GM04503 (cell line): Measurements from ENCODE around the gene RPS26.
"Not testable (repeated sequence)": the region's sequence is repeated elsewhere in the genome, so short reads cannot be mapped to it uniquely, and the experiment has no call there.

ENCODE experiments used
- DNase-seq: peaks from one replicate; pipeline ENCODE4 v3.0.0-alpha.2; 2012; ENCODE audit warnings: low read depth

RPS26 gene

DNA sequence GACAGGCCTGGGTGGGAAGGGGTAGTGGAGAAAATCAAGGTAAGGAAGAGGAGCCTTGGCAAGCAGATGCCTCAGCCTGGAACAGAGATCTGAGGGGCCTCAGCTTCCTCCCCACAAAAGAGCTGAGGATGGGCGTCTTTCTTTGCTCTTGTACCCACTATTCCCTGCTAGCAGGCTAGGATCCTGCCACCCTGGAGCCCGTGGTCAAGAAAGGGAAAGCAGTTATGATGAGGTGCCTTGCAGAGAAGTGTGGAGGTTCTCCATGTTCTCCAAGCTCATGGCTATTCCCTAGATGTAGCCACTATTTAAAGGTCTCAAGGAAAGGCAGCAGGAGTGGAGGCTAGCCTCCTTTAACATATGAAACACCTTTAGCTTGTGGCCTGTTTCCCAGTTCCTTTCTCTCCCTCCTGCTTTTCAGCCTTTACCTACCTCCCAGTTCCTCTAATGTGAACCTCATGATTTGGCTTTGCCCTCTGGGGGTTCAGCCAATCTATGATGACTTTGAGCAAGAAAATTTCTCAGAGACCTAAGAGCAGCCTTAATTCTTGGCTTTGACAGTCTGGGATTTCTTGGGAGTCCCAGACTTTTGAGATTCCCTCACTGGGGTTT, 19.7 kb upstream of the RPS26 start:
- DNase-seq, result no peak

DNA sequence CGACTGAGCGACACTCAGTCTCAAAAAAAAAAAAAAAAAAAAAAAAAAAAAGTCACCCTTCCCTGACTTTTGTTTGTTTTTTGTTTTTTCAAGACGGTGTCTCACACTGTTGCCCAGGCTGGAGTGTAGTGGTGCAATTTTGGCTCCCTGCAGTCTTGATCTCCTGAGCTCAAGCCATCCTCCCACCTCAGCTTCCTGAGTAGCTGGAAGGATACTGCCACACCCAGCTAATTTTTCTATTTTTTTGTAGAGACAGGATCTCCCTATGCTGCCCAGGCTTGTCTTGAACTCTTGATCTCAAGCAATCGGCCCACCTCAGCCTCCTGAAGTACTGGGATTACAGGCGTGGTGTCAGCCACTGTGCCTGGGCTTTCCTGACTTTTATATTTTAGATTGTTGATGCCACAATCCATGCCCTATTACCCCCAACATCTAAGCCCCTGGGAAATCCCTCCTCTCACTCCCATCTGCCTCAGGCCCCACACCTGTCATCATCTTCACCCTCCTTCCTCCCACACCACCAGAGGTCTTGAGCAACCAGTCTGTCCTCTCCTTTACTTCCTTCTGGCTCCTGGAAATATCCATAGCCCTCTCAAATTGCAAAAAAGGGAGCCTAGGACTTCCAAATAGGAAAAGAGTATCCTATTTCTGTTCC, 13.1 kb upstream of the RPS26 start:
- DNase-seq, result no peak

DNA sequence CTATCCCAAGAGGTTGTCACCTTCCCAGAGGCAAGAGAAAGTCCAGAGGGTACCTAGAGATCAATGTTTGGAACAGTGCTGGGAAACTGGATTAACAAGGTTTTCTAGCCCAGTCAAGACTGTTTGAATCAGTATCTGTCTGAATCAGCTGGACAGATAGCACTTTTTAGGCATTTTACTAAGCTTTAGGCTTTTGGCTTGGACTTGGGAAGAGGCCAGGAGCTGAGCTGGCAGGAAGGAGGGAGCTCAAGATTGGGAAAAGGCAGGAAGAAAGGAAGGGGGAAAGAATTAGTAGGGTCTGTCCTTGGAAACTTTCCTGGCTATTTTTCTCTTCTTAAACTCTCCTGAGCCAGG, 12.6 kb upstream of the RPS26 start:
- no peak for DNase-seq

DNA sequence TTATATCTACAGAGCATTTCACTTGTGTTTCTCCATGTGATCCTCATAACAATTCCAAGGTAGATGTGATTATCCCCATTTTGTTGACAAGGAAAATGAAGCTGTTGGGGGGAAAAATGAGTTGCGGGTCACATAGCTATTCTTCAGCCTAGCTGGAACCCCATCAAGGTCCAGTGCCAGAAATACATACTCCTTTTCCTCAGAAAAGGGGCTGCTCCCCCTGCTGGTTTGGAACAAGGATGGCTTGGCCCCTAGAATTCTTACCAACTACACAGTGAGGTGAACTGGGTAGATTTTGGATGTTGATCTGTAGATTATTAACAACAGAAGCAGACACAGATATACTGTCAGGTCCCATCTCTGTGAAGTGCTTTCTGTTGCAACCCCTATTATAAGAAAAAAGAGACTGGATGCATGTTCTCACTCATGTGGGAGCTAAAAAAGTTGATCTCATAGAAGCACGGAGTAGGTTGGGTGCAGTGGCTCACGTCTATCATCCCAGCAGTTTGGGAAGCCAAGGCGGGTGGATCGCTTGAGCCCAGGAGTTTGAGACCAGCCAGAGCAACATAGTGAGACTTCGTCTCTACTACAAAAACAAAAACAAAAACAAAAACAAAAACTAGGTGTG, 11.9 kb upstream of the RPS26 start:
- no peak for DNase-seq

DNA sequence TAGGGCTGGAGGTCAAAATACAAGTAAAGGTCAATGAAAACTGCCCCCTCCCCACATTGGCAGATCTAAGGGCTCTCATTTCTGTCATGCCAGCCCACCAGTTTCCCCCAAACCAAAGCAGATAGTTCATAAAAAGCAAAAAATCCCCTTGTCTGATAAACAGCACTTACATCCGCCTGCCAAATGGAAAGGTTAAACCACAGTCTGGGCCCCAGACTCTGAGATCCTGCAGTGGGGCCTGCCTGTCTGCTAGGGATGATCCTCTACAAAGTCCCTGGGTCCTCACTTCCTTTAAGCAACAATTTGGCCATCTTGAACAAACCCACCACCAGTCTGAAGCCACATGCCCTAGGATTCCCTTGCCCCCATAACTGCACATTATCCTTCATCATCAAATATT, 9.7 kb upstream of the RPS26 start:
- no peak for DNase-seq

DNA sequence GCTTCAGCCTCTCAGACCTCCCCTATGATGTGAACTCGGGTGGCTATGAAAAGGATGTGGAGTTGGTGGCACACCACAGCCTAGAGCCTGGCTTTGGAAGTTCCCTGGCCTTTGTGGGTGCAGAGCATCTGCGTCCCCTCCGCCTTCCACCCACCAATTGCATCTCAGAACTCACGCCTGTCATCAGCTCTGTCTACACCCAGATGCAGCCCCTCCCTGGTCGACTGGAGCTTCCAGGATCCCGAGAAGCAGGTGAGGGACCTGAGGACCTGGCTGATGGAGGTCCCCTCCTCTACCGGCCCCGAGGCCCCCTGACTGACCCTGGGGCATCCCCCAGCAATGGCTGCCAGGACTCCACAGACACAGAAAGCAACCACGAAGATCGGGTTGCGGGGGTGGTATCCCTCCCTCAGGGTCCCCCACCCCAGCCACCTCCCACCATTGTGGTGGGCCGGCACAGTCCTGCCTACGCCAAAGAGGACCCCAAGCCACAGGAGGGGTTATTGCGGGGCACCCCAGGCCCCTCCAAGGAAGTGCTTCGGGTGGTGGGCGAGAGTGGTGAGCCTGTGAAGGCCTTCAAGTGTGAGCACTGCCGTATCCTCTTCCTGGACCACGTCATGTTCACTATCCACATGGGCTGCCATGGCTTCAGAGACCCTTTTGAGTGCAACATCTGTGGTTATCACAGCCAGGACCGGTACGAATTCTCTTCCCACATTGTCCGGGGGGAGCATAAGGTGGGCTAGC, 7.0 kb upstream of the RPS26 start:
- DNase-seq, result no peak

DNA sequence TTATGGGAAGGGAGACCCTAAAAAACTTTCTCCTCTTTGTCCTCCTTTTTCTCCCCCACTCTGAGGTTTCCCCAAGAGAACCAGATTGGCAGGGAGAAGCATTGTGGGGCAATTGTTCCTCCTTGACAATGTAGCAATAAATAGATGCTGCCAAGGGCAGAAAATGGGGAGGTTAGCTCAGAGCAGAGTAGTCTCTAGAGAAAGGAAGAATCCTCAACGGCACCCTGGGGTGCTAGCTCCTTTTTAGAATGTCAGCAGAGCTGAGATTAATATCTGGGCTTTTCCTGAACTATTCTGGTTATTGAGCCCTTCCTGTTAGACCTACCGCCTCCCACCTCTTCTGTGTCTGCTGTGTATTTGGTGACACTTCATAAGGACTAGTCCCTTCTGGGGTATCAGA, 4.6 kb upstream of the RPS26 start:
- DNase-seq, result no peak

DNA sequence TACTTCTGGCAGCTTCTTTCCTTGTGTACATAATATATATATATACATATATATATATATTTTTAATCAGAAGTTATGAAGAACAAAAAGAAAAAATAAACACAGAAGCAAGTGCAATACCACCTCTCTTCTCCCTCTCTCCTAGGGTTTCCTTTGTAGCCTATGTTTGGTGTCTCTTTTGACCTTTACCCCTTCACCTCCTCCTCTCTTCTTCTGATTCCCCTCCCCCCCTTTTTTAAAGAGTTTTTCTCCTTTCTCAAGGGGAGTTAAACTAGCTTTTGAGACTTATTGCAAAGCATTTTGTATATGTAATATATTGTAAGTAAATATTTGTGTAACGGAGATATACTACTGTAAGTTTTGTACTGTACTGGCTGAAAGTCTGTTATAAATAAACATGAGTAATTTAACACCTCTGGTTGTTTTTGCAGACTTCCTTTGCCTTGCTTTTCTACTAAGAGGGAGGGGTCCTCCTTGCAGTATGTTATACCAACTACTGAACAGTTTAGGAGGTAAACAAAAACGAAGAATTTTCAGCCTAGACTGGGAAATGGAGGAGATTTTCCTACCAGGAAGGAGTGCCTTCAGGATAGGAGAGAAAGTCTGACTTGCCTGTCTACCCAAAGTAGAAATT, 3.6 kb upstream of the RPS26 start:
- no peak for DNase-seq

DNA sequence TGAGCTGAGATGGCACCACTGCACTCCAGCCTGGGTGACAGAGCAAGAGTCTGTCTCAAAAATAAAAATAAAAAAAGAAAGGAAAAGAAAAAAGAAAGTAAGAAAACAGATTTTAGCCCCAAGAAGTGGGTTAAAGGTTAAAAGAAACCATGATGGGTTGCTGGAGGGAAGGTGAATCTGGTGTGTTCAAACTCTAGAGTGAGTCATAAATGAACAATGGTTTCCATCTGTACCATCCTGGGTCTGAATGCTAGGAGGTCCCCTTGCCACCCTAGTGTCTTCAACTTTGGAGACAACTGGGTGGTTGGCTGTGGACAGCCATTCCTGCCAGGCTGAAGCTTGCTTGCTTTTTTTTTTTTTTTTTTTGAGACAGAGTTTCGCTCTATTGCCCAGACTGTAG, 1.6 kb upstream of the RPS26 start:
- no peak for DNase-seq

DNA sequence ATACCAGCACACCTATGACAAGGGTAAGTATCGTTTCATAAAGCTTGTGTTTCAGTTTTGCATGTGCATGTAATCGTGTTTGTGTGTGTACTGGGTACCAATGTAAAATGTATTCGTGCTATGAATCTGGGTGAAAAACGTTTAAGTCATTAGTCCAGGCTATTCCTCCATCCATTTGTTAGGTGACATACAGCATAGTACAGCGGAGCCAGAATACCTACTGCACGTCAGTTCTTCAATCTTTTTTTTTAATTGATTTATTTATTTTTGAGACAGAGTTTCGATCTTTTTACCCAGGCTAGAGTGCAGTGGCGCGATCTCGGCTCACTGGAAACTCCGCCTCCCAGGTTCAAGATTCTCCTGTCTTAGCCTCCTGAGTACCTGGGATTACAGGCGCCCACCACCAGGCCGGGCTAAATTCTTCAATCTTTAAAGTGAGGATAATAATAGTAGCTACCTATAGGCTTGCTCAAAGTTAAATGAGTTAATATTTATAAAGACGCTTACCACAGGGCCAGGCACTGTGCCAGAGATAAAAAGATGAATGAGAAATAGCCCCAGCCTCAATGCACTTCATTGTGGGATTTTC, 661 bp upstream of the RPS26 start:
- no peak for DNase-seq

DNA sequence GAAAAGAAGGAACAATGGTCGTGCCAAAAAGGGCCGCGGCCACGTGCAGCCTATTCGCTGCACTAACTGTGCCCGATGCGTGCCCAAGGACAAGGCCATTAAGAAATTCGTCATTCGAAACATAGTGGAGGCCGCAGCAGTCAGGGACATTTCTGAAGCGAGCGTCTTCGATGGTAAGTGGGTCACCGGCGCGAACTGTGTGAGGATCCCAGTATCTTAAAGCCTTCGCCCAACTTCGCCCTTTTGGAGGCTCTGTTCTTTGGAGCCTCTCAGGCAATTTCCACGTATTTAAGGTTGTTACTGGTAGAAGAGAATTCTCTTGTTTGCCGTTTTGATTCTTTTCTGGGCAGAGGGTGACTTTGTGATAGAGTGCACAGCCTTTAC, 704 bp downstream of the RPS26 start:
- not testable (repeated sequence) for DNase-seq

DNA sequence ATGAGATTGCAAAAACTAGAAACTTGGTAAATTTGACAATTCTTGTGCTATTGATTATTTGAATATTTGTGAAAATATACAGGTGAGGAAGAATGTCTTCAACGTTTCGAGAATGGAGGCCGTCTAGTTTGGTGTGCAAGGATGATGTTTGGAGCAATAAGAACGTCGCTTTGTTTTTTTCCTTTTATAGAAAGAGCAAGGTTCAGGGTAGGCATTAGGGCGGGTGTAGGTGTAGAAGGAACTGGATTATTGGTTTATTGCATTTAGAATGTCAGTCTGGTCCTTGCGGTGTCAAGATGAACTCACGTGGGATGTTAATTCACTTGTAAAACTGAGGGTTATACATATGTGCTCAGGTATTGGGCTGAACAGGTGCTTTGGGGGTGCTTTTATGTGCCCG, 1.1 kb downstream of the RPS26 start:
- no peak for DNase-seq

DNA sequence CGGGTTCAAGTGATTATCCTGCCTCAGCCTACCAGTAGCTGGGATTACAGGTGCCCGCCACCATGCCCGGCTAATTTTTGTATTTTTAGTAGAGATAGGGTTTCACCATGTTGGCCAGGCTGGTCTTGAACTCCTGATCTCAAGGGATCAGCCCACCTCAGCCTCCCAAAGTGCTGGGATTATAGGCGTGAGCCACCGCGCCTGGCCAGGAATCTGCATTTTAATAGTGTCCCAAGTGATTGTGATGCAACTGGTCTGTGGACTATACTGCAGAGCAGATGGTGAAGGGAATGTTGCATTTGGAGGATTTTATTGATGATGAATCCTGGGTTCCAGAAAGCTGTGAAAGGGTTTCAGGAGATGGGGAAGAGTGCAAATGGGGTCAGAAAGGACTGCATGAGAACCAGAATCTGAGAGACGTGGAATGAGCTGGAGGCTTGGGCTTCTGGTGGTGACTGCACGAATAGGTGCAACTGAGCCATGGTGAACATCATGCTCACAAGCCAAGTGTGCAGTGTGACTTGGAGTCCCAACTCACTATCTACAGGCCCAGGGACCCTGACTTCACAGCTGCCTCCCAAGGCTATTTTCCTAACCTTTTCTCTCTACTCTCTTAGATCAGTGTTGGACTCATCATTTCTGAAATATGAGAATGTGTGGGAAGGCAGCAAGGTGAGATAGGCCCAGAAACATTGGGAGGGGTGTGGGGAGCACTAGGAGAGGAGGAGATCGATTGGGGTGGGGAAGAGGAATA, 4.5 kb downstream of the RPS26 start:
- DNase-seq, result no peak

DNA sequence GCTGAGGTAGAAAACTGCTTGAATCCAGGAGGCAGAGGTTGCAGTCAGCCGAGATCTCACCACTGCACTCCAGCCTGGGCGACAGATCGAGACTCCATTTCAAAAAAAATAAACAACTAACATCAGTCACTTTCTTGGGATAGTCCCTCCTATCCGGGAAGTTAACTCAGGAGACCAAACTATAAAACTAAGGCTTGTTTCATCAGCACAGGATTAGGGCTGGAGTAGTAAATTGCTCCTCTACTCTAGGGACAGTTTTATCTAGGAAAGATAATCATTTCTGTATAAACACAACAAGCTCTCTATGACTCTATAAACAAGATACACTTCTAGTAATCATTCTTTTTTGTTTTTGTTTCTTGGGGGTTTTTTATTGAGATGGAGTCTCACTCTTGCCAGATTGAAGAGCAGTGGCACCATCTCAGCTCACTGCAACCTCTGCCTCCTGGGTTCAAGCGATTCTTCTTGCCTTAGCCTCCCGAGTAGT, 11.7 kb downstream of the RPS26 start:
- no peak for DNase-seq

DNA sequence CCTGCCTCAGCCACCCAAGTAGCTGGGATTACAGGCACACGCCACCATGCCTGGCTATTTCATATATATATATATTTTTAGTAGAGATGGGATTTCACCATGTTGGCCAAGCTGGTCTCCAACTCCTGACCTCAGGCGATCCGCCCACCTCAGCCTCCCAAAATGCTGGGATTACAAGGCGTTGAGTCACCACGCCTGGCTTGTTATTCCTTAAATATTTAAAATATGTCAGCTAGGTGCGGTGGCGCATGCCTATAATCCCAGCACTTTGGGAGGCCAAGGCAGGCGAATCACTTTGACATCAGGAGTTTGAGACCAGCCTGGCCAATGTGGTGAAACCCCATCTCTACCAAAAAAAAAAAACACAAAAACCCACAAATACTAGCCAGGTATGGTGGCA, 18.2 kb downstream of the RPS26 start:
- DNase-seq, result not testable (repeated sequence)

DNA sequence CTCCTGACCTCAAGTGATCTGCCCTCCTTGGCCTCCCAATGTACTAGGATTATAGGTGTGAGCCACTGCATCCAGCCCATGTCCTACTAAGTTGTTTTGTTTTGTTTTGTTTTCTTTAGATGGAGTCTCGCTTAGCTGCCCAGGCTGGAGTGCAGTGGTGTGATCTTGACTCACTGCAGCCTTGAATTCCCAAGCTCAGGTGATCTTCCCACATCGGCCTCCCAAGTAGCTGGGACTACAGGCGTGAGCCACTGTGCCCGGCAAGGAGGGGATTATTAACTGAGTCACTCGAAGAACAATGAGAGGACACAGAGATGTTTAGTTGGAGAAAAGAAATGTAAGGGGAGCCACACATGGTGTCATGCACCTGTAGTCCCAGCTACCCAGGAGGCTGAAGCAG, 20.3 kb downstream of the RPS26 start:
- no peak for DNase-seq

DNA sequence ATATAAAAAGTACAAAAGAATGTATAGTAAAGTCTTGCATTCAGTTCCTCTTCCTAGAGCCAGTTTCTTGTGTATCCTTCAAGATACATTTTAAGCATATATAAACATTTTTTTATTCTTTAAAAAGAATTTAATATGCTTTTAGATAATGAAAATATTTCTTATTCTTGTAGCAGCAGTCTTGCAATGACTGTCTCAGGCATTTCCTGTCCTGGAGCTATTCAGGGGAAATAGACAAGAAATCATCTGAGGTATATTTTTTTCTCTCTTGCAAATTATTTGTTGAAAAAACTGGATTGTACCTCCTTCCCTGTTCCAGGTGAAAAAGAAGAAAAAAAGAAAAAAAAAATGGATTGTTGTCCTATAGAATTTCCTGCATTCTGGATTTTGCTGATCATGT, 21.3 kb downstream of the RPS26 start:
- DNase-seq, result no peak

DNA sequence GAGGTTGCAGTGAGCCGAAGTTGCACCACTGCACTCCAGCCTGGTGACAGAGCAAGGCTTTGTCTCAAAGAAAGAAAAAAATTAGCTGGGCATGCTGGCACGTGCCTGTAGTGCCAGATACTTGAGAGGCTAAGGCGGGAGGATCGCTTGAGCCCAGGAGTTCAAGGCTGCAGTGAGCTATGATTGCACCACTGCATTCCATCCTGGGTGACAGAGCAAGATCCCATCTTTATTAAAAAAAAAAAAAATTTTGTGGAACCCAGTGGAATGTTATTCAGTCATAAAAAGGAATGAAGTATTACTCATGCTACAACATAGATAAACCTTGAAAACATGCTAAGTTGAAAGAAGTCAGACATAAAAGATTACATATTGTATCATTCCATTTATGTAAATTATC, 29.9 kb downstream of the RPS26 start:
- DNase-seq, result peak; percentile 29

DNA sequence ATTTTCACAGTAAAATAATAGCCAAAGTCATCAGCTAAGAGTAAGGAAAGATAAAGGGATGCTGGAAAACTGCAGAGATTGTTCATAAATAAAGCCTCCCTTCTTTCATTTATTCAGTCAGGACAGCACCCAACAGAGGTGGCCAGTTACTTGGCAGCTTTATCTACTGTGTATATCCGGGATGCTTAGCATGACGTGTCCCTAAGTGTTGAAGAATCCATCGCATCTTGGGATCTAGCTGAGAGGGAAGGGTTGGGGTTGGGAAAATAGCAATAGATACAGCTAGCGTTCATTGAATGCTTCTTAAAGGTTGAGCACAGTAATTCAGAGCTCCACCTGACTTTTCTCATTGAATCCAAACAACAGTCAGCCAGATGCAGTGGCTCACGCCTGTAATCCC, 32.7 kb downstream of the RPS26 start:
- DNase-seq, result no peak

DNA sequence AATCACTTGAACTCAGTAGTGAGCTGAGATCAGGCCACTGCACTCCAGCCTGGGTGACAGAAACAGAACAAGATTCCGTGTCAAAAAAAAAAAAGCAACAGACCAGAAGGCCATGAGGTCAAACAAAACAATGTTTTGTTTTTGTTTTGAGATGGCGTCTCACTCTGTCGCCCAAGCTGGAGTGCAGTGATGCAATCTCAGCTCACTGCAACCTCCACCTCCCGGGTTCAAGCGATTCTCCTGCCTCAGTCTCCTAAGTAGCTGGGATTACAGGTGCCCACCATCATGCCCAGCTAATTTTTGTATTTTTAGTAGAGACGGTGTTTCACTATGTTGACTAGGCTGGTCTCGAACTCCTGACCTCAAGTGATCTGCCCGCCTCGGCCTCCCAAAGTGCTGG, 36.2 kb downstream of the RPS26 start:
- DNase-seq, result not testable (repeated sequence)

DNA sequence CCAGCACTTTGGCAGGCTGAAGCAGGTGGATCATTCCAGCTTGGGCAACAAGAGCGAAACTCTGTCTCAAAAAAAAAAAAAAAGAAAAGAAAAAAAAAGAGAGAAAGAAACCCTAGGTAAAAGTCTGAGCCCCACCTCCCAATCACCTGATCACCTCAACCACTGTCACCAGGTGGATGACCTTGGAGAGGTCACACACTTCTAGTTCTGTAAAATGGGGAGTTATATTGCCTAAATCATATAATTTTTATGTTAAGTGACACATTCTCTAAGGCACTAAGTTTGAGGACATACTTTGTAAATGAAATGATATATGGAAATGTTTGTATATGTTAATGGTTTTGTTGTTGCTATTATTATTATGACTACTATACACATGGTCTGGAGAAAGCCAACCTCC, 36.7 kb downstream of the RPS26 start:
- DNase-seq, result no peak
